Aorta (tissue), 5 donors: ENCODE measurements around the gene RTN4RL1. TPM values are rescaled to one million over a fixed set of nuclear protein-coding genes. Genes with fewer than 3 reads are reported as not detected.
"Not testable (repeated sequence)": the region's sequence is repeated elsewhere in the genome, so short reads cannot be mapped to it uniquely, and the experiment has no call there.

Source experiments
- ATAC-seq: fragments of 200-7000 bp; cut with Tn5 transposase; one replicate; pipeline ENCODE4 v1.9.1; 2022; ENCODE audit warnings: moderate library complexity; ENCODE audit not compliant: low FRiP score
- DNase-seq, 2 donors: peaks; one replicate each; pipeline ENCODE4 v3.0.0-alpha.2; 2020
- H3K27ac ChIP-seq, 2 donors: one replicate each; pipeline ENCODE4 v1.5.1; 2013; ENCODE audit warnings: low read length in 2 of 2, mild to moderate bottlenecking in 2 of 2, moderate library complexity in 2 of 2, control low read depth in 1 of 2, inconsistent platforms in 1 of 2, low read depth in 1 of 2
- H3K27me3 ChIP-seq, 2 donors: one replicate each; pipeline ENCODE4 v1.6.1; 2013; ENCODE audit warnings: control low read depth in 1 of 2, low read length in 1 of 2, mild to moderate bottlenecking in 1 of 2, moderate library complexity in 1 of 2; ENCODE audit not compliant: insufficient read depth in 2 of 2, control insufficient read depth in 1 of 2
- H3K36me3 ChIP-seq, 2 donors: one replicate each; pipeline ENCODE4 v1.6.1; 2013; ENCODE audit warnings: control low read depth in 1 of 2, low read length in 1 of 2, mild to moderate bottlenecking in 1 of 2; ENCODE audit not compliant: insufficient read depth in 2 of 2, control insufficient read depth in 1 of 2
- H3K4me1 ChIP-seq, 2 donors: one replicate each; pipeline ENCODE4 v1.6.1; 2013; ENCODE audit warnings: low read length in 2 of 2, control low read depth in 1 of 2, mild to moderate bottlenecking in 1 of 2, moderate library complexity in 1 of 2; ENCODE audit not compliant: insufficient read depth in 2 of 2, control insufficient read depth in 1 of 2
- H3K4me3 ChIP-seq, 2 donors: one replicate each; pipeline ENCODE4 v1.5.1; 2013; ENCODE audit warnings: low read length in 2 of 2, control low read depth in 1 of 2, mild to moderate bottlenecking in 1 of 2
- H3K9me3 ChIP-seq: one replicate; pipeline ENCODE4 v1.6.1; 2013; ENCODE audit warnings: mild to moderate bottlenecking, low read length; ENCODE audit not compliant: control insufficient read depth
- WGBS, 2 donors: extraction: QIAGEN DNeasy Blood & Tissue Kit; methylation state at CpG; one replicate each; pipeline ENCODE4 v1.1.7; 2013; 5-methylcytosine and 5-hydroxymethylcytosine counted together
- intact Hi-C, 2 donors: fragments of 100-400 bp; cut with DNase I; formaldehyde crosslinking; loops; one replicate each; pipeline versions ENCODE4 v1.14.2 to v1.15.0; 2022
- polyA plus RNA-seq, 2 donors: library from polyadenylated mRNA; stranded (reverse); fragments of 200-250 nt; gene quantifications; one replicate each; pipeline ENCODE4 v1.2.3, GENCODE V29; 2013
- total RNA-seq, 2 donors: library from RNA; stranded (reverse); fragmentation: NEBNext Ultra II Directional; extraction: Animal tissue kit (Norgen Biotek cat#: 25700); gene quantifications; one replicate each; pipeline ENCODE4 v1.2.1, GENCODE V29; 2021
- donor health status: healthy with polysubstance abuse.
- donor health status: Bipolar disorder and iron deficiency.
- donor health status: DM: no; HTN: no; CAD: no.
- donor health status: DM: no; HTN: no; CAD: no.
- donor health status: DM: yes; HTN: yes; CAD: no.

The RTN4RL1 gene
- total and polyA plus RNA-seq, 4 donors: 0.25 to 5.2 (median 2.2) TPM

DNA sequence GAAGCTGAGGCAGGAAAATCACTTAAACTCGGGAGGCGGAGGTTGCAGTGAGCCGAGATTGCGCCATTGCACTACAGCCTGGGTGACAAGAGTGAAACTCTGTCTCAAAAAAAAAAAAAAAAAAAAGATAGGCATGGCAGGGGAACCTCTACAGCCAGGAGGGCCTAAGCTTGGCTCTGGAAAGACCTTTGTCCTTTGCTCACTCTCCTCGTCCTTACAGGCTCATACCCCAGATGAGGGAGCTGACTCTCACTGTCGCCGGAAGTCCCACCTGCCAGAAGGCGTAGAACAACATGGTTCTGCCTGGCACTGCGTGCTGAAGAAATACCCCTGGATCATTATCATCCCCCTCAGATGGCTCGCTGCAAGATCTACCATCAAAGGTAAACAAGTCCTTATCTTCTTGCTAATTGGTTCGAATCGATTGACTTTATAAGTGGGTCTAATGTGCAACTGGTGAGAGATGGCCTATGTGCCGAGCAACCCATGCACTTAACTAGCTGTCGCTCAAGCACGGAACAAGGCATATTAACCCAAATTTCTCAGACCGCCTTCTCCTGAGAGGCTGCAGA, 29.7 kb downstream of the RTN4RL1 start:
- no peak for DNase-seq
- Histone ChIP-seq H3K4me1 (no peaks in the 10 kb centered on the region), H3K27me3 (no peaks in the 10 kb centered on the region), H3K27ac (no peak overlapping the region), H3K9me3 (no peaks in the 10 kb centered on the region), H3K36me3 (no peaks in the 10 kb centered on the region), H3K4me3 (no peak overlapping the region)
- ATAC-seq: no peak
- 93 to 94% methylated on average over 16 of the region's 16 CpGs for WGBS, 2 donors
- intact Hi-C loops: no loop called here

DNA sequence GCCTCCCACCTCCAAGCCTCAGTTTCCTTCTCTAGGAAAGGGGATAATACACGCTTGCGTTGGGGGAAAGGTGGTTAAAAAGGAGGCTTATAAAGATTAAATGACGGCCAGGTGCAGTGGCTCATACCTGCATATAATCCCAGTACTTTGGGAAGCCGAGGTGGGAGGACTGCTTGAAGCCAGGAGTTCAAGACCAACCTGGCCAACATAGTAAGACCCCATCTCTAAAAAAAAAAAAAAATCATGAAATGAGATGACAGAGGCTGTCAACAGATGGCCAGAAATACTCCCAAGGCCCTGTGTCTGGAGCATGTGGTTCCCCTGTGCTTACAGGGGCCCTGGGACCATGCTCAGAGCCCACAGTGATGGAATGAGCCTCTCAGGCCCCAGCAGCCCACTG, 30.4 kb downstream of the RTN4RL1 start:
- no peak for DNase-seq
- no peaks in the 10 kb centered on the region for H3K27me3 ChIP-seq
- intact Hi-C loops: no loop called here
- WGBS, 2 donors: 97% methylated on average over 4 of the region's 4 CpGs
- no peak overlapping the region for H3K27ac ChIP-seq
- ATAC-seq: no peak
- no peaks in the 10 kb centered on the region for H3K36me3 ChIP-seq
- H3K4me3 ChIP-seq: no peak overlapping the region
- H3K4me1 ChIP-seq: no peaks in the 10 kb centered on the region
- no peaks in the 10 kb centered on the region for H3K9me3 ChIP-seq

DNA sequence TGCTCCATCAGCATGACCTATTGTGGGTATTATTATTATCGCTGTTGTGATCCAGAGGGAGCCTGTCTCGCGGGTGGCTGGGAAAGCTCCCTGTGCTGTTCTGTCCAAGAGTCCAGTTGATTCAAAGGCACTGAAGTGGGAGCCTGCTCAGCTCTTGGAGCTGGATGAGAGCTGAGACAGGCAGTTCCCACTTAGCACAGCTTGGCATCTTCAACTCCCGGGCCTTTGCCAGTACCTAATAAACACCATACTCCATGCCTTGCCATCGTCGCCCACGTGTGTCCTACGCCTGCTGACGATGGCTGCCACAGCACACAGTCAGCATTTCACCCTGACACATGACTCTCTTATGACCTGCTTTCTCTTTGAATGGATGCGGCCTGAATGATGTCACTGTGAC, 32.6 kb downstream of the RTN4RL1 start:
- ATAC-seq: peak; percentile 21
- H3K4me1 ChIP-seq: no peaks in the 10 kb centered on the region
- H3K27ac ChIP-seq: no peak overlapping the region
- WGBS, 2 donors: 55 to 58% methylated on average over 10 of the region's 10 CpGs
- no peak overlapping the region for H3K4me3 ChIP-seq
- no peaks in the 10 kb centered on the region for H3K36me3 ChIP-seq
- DNase-seq: no peak
- intact Hi-C loops: no loop called here
- H3K27me3 ChIP-seq: no peaks in the 10 kb centered on the region
- no peaks in the 10 kb centered on the region for H3K9me3 ChIP-seq

DNA sequence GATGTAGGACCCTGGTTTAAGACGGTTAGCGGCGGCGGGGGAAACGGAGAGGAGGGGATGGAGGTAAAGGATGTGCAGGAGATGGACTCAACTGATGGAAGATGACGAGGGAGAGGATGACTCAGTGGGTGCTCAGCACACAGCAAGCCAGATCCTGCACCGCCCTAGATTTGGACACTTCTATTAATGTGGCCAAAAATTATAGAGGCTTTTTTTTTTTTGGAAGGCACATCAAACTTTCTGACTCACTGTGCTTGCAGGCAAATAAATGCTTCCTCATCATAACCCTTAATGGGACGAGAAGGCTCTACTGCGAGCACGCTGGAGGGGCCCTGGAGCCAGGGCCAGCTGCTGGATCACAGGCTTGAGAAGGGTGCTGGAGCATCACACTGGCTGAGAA, 36.0 kb downstream of the RTN4RL1 start:
- H3K4me1 ChIP-seq: no peaks in the 10 kb centered on the region
- H3K27ac ChIP-seq: no peak overlapping the region
- no peaks in the 10 kb centered on the region for H3K27me3 ChIP-seq
- peak; percentile 71 to 82 for DNase-seq
- WGBS, 2 donors: 58 to 64% methylated on average over 10 of the region's 10 CpGs
- no peaks in the 10 kb centered on the region for H3K36me3 ChIP-seq
- H3K9me3 ChIP-seq: no peaks in the 10 kb centered on the region
- intact Hi-C loops: loop anchor here in 1 of 2 donors (5.0 kb wide), 1 partner anchor 38 kb away; the partner anchor contains the start of gene RTN4RL1
- no peak overlapping the region for H3K4me3 ChIP-seq
- ATAC-seq: peak; percentile 86

DNA sequence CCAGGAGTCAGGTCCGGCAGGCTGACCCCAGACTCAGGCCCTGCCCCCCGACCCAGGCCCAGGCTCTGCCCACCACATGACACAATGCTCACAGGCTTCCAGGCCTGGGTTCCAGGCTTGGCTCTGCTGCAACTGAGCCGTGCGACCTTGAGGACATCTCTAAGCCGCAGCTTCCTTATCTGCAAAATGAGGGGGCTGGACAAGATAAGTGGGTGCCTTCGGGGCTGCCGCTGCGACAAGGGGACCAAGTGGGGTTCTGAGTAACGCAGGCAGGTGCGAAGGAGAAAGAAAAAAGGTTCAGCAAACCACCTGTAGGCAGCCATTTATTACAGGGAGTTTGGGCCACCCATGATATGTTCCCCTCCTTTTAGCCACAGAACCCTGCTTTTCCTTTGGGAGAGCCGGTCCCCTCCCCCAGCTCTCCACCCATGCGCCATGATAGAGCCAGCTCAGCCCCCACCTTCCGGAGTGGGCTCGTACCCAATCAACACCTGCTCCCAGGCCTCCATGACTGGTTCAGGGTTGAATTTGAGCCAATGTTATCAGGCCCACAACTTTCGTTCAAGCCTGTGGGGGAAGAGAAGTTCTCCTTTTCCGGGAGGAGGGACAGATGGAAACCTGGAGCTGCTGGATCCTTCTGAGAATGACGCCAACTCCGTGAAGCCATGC, 38.2 kb downstream of the RTN4RL1 start:
- Histone ChIP-seq H3K4me3 (no peak overlapping the region), H3K4me1 (no peaks in the 10 kb centered on the region), H3K27me3 (no peaks in the 10 kb centered on the region), H3K27ac (no peak overlapping the region), H3K36me3 (no peaks in the 10 kb centered on the region), H3K9me3 (no peaks in the 10 kb centered on the region)
- WGBS, 2 donors: 82 to 88% methylated on average over 18 of the region's 18 CpGs
- intact Hi-C loops: loop anchor here in 1 of 2 donors (5.0 kb wide), 1 partner anchor 40 kb away; the partner anchor contains the start of gene RTN4RL1
- ATAC-seq: no peak
- DNase-seq: no peak

DNA sequence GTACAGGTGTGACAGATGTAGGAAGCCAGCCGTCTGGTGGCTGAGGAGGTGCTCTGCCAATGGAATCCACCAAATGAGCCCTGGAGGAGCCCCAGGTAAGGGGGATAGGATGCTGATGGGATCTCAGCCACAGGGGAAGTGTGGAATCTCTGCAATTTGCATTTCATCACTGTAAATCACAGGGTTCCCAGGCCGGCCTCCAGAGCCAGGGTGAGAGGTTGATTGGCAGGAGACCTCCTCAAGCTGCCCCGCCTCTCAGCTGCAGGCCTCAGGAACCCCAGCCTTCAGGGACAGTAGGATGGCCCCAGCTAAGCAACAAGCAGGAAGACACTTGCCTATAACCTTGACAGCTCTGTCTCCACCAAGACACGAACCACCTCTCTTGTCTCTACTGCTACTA, 39.4 kb downstream of the RTN4RL1 start:
- DNase-seq: no peak
- 86 to 92% methylated on average over 4 of the region's 4 CpGs for WGBS, 2 donors
- no peaks in the 10 kb centered on the region for H3K27me3 ChIP-seq
- no peak overlapping the region for H3K4me3 ChIP-seq
- H3K4me1 ChIP-seq: no peaks in the 10 kb centered on the region
- no peak overlapping the region for H3K27ac ChIP-seq
- no peaks in the 10 kb centered on the region for H3K9me3 ChIP-seq
- H3K36me3 ChIP-seq: no peaks in the 10 kb centered on the region
- ATAC-seq: no peak
- intact Hi-C loops: loop anchor here in 1 of 2 donors (5.0 kb wide), 1 partner anchor 42 kb away; the partner anchor contains the start of gene RTN4RL1

DNA sequence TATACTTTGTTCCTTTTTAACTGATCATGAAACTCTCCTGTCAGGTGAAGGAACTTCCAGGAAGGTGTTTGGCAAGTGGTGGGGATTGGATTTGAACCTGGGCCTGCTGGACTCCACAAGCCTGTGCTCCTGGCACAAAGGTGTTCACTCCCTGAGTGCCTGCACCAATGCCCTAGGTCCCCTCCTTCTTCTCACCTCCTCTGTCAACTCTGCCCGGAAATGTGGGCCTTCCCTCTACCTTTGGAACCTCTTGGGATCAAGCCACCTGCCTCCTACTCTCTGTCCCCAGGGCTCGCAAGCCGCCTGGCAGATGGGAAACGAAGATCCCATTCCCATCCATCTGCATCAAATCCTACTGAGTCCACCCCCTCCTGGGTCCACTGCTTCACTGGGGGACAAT, 40.0 kb downstream of the RTN4RL1 start:
- Histone ChIP-seq H3K4me1 (no peaks in the 10 kb centered on the region), H3K27me3 (no peaks in the 10 kb centered on the region), H3K27ac (no peak overlapping the region), H3K36me3 (no peaks in the 10 kb centered on the region), H3K4me3 (no peak overlapping the region), H3K9me3 (no peaks in the 10 kb centered on the region)
- DNase-seq (no peak), ATAC-seq (no peak)
- WGBS, 2 donors: 95 to 96% methylated on average over 4 of the region's 4 CpGs
- intact Hi-C loops: loop anchor here in 1 of 2 donors (5.0 kb wide), 1 partner anchor 42 kb away; the partner anchor contains the start of gene RTN4RL1

DNA sequence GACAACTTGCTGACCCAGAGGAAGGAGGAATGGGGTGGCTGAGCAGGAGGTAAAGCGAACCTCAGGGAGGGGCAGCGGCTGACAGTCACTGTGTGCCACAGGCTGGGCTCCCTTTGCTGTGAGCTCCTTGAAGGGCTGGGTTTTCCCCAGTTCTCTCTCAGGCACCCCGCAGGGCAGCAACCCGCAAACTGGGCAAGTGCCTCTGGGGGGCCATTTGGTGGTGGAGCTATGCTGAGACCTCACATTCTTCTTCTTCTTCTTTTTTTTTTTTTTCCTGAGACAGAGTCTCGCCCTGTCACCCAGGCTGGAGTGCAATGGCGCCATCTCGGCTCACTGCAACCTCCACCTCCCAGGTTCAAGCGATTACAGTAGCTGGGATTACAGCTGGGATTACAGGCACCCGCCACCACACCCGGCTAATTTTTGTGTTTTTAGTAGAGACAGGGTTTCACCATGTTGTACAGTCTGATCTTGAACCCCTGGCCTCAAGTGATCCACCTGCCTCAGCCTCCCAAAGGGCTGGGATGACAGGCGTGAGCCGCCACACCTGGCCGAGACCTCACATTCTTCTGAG, 42.3 kb downstream of the RTN4RL1 start:
- DNase-seq, H3K4me1 ChIP-seq, H3K9me3 ChIP-seq, intact Hi-C loops, H3K4me3 ChIP-seq, H3K27me3 ChIP-seq, H3K36me3 ChIP-seq, ATAC-seq, H3K27ac ChIP-seq: not testable (repeated sequence)
- WGBS, 2 donors: 83 to 88% methylated on average over 13 of the region's 13 CpGs
